DMS53 treated with DMSO at 0.1 percent for 48 hours (cell line): Measurements from ENCODE around the gene HOXD3.

Experiments used
- DNase-seq: peaks from one replicate; lab custom pipeline; 2025; ENCODE audit not compliant: unreplicated experiment; lab: John Stamatoyannopoulos, UW

HOXD3 gene

DNA sequence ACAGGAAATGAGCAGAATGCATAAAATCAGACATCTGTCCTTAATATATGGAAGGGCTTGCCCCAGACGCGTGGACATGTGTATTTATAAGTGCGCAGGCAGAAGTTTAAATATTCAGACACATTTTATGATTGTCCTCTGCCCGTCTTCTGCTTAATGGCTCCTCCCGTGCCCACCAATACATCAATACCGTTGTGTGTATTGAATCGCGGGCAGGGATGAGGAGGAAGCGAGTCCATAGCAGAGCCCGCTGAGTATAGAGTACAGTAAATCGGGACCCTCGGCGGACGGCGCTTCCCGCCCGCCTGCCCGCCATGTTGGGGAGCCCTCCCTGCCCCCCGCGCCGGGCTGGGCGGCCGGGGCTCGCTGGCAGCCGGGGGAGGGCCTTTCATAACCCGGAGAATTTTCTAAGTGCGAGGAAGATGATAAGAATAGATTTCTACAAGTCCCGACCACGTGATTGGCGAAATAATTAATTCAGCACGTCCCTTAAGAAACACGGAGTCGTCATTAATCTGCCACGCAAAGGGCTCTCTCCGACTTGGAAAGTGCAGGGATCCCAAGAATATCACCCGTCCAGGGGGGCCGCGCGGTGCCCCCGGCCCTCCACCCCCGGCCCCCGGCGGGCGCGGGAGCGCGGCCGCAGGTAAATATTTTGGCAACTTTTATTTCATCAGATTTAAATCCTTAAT is at the start of gene HOXD3:
Gene HOXD3, plus strand, starts transcription at position 501 of the 692 bp plus-strand sequence. CDS start 11,808 bp downstream, outside the sequence.
- DNase-seq: no peak

DNA sequence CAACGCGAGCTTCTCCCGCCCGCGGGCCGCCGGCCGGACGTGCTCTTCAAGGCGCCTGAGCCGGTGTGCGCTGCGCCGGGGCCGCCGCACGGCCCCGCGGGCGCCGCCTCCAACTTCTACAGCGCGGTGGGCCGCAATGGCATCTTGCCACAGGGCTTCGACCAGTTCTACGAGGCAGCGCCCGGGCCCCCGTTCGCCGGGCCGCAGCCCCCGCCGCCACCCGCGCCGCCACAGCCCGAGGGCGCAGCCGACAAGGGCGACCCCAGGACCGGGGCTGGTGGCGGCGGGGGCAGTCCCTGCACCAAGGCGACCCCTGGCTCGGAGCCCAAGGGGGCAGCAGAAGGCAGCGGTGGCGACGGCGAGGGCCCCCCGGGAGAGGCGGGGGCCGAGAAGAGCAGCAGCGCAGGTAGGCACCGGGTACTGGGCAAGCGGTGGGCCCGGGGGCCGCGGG is 49.4 kb upstream of the HOXD3 start:
- DNase-seq: no peak

DNA sequence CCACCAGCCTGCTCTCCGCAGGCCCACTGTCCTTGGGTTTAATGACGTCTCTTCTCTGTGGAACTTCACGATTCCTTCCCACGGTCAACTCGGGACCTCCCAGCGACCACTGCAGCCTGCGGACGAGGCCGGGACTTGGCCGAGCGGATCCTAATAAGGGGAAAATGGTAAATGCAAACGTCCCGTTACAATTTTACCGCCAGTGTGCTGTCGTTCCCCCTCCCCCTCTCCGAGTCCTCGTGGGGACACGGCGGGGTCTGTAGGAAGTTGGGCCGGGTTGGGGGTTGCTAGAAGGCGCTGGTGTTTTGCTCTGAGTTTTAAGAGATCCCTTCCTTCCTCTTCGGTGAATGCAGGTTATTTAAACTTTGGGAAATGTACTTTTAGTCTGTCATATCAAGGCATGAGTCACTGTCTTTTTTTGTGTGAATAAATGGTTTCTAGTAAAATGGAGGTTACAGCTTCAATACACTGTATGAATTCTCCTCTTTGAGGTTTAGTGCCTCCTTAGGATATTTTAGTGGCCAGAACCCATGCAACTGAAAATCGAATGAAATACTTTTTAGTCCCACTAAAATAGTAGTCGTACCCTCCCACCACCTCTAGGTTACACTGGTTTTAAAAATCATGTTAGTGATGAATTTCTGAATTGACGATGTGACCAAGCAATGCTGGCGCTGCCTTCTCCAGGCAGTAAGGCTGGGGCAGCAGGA is 47.8 kb upstream of the HOXD3 start:
- DNase-seq: no peak

DNA sequence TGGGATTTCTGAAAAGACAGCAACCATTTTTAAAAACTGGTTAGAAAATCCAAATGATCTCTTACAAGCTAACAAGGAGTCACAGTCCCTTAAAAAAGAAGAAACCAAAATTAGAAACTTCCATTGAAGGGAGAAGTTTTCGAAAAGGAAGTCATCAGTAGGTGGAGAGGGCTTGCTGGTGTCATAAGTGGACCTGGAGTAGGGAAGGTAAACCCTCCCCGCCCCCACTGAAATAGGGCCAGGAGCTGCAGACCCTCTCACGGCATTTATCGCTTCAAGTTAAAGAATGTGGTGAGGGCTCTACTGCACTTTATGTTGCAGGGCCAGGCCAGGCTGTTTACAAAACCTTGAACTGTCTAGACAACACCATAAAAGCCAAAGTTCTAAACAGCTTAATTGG is 47.2 kb upstream of the HOXD3 start:
- no peak for DNase-seq

DNA sequence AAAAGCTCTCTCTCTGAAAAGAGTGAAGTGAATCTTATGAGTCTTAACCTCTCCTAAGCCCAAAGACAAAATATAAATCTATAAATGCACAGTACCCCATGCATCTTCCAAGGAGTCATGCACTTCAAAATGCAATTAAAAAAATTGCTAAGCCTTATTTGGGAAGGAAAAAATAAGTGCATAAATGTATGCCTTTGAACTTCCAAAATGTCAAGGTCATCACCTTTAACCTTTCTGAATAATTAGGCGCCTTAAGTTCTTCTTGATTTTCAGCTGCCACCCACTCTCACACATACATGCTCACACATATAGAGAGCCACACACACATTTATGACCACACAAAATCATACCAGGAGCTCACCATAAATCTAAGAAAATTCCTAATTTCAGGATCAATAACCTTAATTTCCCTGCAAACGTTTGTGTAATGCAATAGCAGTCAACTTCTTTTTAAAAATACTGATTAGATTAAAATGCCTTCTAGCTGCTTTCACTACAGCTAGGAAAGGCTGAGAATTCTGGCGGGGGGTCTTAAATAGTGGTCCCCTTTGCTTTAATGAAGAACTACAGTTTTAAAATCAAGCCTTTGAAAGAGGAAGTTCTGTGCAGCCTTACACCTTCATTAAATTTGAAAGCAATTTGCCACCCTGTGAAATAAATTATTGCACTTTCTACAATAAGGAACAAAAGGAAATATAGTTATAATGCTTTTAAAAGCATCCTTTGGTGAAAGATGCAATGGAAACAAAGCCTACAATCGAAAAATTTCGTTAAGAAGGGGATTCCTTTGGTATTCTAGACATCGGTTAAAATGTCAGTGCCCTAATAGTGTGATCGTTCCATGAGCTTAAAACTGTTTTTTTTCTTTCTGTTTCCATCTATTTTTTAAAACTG is 46.4 kb upstream of the HOXD3 start:
- no peak for DNase-seq

DNA sequence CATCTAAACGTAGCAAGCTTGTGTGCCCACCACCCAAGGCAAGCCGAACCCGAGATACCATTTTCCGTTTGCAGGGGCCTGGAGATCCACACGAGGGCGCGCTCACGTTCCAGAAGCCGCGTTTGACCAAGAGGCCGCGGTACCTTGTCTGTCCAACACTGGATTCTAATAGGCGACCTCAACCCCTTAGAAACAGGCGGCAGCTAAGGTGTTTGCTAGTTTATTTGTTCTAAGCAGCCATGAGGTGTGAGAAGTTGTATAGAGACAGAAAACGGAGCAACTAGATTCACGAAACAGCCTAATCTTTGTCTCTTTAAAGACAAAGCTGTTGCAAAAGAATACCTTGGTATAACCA is 45.8 kb upstream of the HOXD3 start:
- peak; percentile 80 for DNase-seq

DNA sequence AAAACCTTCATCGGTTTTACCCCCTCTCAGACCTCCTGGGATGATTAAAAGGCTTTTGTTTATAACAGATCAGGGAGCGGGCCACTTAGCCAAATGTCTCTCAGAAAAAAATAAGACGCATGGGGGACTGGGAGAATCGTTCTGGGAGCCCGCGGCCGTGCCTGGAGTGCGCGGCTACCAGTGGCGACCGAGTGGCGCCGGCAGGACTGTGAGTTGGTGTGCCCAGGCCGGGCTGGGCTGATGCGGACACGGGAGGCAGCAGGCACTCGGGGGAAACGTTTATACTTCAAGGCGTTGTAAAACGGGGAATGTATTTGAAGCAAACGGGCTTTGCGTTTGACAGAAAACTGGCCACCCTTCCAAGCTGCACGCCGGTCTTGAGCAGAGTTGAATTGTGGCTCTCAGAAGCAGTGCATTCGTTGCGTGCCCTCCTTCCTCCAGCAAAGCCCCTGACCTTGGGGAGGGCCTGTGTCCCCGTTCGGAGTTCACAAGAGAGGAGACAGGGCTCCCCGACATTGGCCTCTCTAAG is 45.2 kb upstream of the HOXD3 start:
- DNase-seq: no peak

DNA sequence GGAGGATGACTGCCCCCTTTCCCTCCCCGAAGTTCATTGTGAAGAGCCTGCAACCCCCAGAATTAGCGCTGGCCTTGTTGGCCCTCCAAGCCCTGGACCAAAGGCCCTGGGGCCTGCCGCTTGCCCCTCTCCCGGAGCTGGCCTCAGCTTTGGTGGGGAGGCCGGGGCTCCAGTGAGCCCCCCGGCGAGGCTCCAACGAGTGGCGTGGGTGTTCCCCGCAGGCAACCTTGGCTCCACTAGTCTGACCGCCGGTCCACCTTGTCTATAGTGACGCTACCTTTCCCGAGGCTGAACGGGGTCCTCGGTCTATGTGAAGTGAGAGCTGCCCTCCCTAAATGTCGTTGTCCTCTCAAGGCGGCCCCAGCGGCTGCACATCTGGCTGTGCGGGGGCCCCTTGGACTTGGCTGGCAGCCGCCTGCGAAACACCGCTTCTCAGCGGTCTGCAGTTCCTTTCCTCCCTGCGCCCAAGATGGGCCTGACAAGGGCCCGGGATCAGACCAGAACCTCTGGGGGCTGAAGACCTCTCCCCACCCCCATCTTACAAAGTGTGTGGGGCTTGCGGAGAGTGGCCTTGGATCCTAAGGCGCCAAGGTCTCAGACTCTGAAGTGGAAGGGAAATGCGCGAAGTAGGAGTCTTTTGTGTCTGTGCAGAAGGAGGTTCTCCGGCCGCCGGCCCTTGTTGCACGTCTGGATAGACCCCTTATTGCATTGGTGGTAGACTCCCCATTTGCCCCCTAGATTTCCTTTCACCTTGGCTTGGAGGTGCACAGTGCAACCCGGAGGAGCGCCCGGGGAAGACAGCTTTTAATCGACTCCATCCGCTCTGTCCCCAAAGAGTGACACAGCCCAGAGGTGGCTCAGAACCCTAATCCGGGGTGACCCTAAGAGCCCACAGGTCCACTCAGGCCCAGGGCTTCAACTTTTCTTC is 44.5 kb upstream of the HOXD3 start:
- DNase-seq: no peak

DNA sequence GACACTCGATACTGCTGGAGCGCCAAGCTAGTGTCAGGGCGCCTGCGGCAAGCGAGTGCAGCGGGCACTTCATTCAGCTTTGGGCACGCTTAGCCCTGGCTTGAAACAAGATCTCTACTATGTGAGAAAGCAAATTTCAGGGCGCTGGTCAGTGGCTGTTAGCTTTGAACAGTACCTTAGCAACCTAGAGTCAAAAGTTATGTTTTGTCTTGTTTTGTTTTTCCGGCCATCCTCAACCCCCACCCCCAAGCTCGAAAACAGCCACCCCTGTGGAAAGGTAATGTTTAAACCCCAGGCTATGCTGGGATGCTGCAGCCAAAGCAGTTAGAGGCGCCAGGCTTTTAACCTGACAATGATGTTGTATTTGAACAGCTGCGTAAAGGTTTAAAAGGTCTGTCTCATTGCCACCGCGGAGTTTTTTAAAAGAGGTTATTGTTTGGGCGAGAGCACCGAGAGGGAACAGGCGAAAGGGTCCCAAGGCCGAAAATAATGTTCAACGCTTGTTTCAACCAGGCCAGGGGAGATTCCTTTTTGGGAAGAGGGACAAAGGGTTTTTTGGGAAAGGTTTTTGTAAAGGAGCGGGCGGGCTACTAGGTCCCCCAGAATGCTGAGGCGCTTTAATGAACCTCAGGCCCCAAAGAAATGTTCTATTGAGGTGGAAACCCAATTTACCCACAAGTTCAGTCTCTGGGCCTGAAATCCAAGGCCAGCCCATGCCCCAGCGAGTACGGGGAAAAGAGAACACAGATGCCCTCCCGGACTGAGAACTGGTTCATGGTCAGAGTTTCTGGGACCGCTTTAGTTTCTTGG is 42.8 kb upstream of the HOXD3 start:
- peak; percentile 79 for DNase-seq

DNA sequence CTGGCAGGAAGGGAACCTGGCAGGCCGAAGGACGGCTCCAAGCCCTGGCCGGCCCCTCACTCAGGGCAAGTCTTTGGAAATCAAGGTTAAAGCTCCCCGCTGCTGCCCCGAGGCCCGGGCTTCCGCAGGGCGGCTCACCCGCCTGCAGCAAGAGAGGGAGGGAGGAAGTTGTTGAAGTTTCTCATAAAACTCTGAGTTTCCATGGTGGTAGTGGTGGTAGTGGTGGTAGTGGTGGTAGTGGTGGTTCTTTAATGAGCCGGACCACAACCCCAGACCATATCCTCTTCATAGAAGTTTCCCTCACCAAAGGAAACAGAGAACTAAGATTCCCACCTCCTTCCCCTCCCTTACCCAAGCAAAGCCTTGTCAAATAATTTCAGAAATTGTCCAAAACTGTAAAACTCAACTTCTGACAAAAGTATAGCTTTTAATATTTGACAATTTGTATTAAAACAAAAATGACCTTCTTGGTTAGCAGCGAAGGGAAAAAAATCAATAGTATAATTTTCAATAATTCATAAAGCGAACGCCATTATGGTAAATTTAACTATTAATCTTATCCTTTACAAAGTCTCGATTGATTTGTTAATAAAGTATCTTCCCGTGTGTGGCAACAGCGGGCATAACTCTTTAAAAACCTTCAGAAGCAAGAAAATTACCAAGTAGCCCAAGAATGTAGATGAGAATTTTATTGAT is 42.0 kb upstream of the HOXD3 start:
- no peak for DNase-seq

DNA sequence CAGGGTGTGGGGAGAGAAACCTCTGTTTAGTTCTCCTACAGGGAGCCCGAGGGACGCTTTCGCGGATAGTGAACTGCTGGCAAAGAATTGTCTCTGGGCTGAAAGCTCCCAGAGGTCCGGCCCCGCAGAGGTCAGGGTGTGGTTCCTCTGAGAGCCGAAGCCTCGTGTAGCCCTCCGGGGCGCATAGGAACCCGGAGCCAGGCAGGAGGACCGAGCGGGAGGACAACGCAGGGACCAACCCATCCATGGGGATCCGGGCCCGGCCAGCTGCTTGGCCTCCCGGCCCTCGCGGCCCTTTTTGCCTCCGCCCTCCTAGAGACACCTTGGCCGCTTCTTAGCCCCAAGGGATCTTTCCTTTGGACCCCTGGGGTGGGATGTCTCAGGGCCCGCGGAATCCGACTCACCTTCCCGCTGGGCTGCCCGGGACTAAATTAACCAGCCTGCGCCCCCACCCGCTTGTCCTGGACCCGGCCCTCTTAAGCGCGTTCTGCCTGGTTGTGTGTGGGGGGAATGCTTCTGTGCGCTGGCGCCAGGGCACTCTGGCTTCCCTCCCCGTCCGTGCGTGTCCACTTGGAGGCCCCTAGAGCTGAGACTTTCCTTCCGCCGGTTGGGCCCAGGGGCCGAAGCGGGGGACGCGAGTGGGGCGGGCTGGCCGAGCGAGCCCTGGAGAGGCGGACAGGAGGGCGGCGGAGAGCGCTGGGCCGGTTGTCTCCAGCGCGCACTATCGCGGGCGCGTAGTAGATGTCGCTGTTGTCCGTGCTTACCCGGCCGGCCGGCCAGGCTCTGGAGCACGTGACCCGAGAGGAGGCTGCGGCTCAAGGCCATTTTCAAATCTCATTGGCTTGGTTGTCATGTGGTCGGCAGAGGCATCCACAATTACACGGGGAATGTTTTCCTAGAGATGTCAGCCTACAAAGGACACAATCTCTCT is 41.0 kb upstream of the HOXD3 start, which contains the start of gene HOXD10:
Gene HOXD10, plus strand, starts transcription at position 896 of the 931 bp plus-strand sequence. CDS start 56 bp downstream, outside the sequence.
- peak; percentile 55 for DNase-seq

DNA sequence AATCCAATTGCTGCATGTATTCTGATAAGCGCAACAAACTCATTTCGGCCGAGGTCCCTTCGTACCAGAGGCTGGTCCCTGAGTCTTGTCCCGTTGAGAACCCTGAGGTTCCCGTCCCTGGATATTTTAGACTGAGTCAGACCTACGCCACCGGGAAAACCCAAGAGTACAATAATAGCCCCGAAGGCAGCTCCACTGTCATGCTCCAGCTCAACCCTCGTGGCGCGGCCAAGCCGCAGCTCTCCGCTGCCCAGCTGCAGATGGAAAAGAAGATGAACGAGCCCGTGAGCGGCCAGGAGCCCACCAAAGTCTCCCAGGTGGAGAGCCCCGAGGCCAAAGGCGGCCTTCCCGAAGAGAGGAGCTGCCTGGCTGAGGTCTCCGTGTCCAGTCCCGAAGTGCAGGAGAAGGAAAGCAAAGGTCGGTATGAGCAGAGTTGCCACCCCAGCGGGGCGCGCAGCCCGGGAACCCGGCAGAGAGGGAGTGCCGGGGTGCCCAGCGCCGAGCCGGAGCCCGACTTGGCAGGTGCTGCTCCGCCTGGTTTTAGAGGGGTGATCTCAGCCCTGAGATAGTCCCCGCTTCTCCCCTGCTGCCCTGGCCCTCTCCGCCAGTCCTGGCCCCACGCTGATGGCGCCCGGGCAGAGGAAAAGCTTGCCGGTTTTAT is 39.8 kb upstream of the HOXD3 start:
- no peak for DNase-seq

DNA sequence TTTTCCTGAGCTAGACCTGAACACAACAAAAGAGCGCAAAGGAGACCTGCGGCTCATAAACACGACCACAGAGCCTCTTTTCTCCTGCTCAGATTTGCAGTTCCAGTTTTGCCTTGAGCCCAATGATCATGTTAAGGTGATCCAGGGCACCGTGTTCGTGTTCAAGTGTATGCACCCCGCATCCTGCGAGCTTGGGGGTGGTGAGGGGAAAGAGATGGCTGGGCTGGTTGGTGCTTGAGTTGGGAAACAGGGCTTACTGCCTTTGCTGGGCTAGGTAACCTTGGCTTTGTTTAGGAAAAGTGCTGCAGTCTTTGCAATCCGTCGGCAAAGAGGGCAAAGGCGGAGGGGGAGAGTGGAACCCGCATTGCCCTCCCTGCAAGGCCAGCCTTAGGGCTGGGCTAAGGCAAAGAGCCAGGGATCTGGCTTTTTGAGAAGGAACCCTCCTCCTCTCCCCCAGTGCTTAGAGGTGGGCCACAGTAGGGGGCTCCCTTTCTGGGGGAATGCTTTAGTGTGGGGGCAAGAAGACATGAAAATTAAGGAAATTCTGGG is 39.2 kb upstream of the HOXD3 start:
- no peak for DNase-seq

DNA sequence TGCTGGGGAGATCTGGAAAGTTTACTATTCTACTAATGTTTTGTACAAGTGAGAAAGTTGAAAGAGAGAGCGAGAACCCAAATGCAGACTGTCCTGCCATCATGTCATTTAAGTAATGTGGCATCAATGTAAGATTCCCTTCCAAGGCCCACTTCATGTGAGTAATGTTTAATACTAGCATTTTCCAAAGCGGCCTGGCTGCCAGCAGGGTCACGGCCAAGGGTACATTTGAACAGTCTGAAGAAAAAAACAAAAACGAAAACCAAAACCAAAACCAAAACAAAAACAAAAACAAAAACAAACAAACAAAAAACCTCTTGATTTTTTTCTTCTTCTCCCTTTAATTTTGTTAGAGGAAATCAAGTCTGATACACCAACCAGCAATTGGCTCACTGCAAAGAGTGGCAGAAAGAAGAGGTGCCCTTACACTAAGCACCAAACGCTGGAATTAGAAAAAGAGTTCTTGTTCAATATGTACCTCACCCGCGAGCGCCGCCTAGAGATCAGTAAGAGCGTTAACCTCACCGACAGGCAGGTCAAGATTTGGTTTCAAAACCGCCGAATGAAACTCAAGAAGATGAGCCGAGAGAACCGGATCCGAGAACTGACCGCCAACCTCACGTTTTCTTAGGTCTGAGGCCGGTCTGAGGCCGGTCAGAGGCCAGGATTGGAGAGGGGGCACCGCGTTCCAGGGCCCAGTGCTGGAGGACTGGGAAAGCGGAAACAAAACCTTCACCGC is 38.3 kb upstream of the HOXD3 start:
- peak; percentile 58 for DNase-seq

DNA sequence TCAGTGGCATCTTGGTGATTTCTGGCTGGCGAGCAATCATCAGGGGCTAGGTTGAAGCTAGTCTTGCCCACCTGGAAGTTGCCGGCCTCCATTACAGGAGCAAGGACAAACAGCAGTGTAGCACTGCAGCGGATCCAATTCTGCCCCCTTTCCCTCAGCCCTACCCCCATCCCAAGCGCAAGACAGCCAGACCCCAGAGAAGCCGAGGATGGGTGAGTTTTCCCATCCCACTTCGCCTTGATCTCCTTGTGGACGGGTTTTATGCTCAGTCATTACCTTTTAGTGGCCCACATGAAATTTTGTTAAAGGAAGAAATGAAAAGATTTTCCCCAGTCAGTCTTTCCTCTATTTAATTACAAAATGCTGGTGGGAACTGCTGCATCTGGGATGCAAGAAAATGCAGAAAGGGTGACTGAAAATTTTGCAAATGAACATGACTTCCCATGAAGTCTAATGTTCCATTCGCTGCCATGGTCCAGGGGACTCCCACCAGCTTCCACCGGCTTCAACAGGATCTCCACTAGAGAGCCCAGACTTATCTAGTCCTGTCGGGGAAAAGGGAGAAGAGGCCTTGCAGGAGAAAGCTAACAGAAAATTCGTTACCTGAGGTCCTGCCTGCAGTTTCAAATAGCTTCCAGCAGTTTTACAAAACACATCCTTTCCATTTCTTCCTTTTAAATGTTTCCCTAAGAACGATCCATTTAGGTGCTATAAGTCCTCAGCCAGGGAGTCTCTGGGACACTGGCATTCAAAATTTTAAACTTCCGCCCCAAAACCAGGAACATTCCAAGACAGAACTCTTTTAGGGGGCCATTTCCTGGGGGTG is 36.5 kb upstream of the HOXD3 start:
- DNase-seq: no peak
